ENCODE measurements around the gene NFIC.
"Not testable (repeated sequence)": the region's sequence is repeated elsewhere in the genome, so short reads cannot be mapped to it uniquely, and the experiment has no call there.

NFIC gene

GRCh38 chr19:3506384-3507340, 140.3 kb downstream of the NFIC start:
- Histone ChIP-seq H3K4me3 (ENCODE audit: low read depth, low read length) (peak overlapping the region; percentile 94), H3K4me1 (ENCODE audit: control insufficient read depth, insufficient read depth, low read length) (no peaks in the 10 kb centered on the region), H3K9me3 (ENCODE audit: control insufficient read depth, insufficient read depth, low read length) (no peaks in the 10 kb centered on the region), H3K36me3 (ENCODE audit: control insufficient read depth, insufficient read depth, low read length) (peaks cover 6% of the 10 kb centered on the region), H3K9ac (ENCODE audit: low read depth, low read length) (peak overlapping the region; percentile 37), H3K27me3 (ENCODE audit: control insufficient read depth, insufficient read depth, low read length) (no peaks in the 10 kb centered on the region)

- Histone ChIP-seq H3K4me3 (ENCODE audit: low read depth, low read length) (peak overlapping the region; percentile 94), H3K9me3 (ENCODE audit: control insufficient read depth, insufficient read depth, low read length) (no peaks in the 10 kb centered on the region), H3K36me3 (ENCODE audit: control insufficient read depth, insufficient read depth, low read length) (peaks cover 6% of the 10 kb centered on the region), H3K9ac (ENCODE audit: low read depth, low read length) (no peak overlapping the region), H3K4me1 (ENCODE audit: control insufficient read depth, insufficient read depth, low read length) (no peaks in the 10 kb centered on the region), H3K27me3 (ENCODE audit: control insufficient read depth, insufficient read depth, low read length) (no peaks in the 10 kb centered on the region)
Observed at GRCh38 chr19:3507371-3508120, 141.2 kb downstream of the NFIC start.

GRCh38 chr19:3508121-3508661, 141.8 kb downstream of the NFIC start:
- H3K4me1 ChIP-seq (ENCODE audit: control insufficient read depth, insufficient read depth, low read length); H3K4me3 ChIP-seq (ENCODE audit: low read depth, low read length); H3K36me3 ChIP-seq (ENCODE audit: control insufficient read depth, insufficient read depth, low read length); H3K9me3 ChIP-seq (ENCODE audit: control insufficient read depth, insufficient read depth, low read length); H3K27me3 ChIP-seq (ENCODE audit: control insufficient read depth, insufficient read depth, low read length); H3K9ac ChIP-seq (ENCODE audit: low read depth, low read length): not testable (repeated sequence)

GRCh38 chr19:3508771-3509535, 142.6 kb downstream of the NFIC start:
- H3K4me3 ChIP-seq (ENCODE audit: low read depth, low read length): no peak overlapping the region
- no peaks in the 10 kb centered on the region for H3K27me3 ChIP-seq (ENCODE audit: control insufficient read depth, insufficient read depth, low read length)
- no peak overlapping the region for H3K9ac ChIP-seq (ENCODE audit: low read depth, low read length)
- no peaks in the 10 kb centered on the region for H3K9me3 ChIP-seq (ENCODE audit: control insufficient read depth, insufficient read depth, low read length)
- H3K36me3 ChIP-seq (ENCODE audit: control insufficient read depth, insufficient read depth, low read length): peaks cover 6% of the 10 kb centered on the region
- no peaks in the 10 kb centered on the region for H3K4me1 ChIP-seq (ENCODE audit: control insufficient read depth, insufficient read depth, low read length)

GRCh38 chr19:3509566-3509989, 143.2 kb downstream of the NFIC start:
- Histone ChIP-seq H3K36me3 (ENCODE audit: control insufficient read depth, insufficient read depth, low read length) (peaks cover 6% of the 10 kb centered on the region), H3K4me1 (ENCODE audit: control insufficient read depth, insufficient read depth, low read length) (peaks cover 2% of the 10 kb centered on the region), H3K27me3 (ENCODE audit: control insufficient read depth, insufficient read depth, low read length) (no peaks in the 10 kb centered on the region), H3K9ac (ENCODE audit: low read depth, low read length) (no peak overlapping the region), H3K9me3 (ENCODE audit: control insufficient read depth, insufficient read depth, low read length) (no peaks in the 10 kb centered on the region), H3K4me3 (ENCODE audit: low read depth, low read length) (no peak overlapping the region)

- no peaks in the 10 kb centered on the region for H3K9me3 ChIP-seq (ENCODE audit: control insufficient read depth, insufficient read depth, low read length)
- peaks cover 6% of the 10 kb centered on the region for H3K36me3 ChIP-seq (ENCODE audit: control insufficient read depth, insufficient read depth, low read length)
- H3K4me1 ChIP-seq (ENCODE audit: control insufficient read depth, insufficient read depth, low read length): peaks cover 3% of the 10 kb centered on the region
- no peak overlapping the region for H3K9ac ChIP-seq (ENCODE audit: low read depth, low read length)
- H3K27me3 ChIP-seq (ENCODE audit: control insufficient read depth, insufficient read depth, low read length): no peaks in the 10 kb centered on the region
- no peak overlapping the region for H3K4me3 ChIP-seq (ENCODE audit: low read depth, low read length)
Observed at GRCh38 chr19:3510727-3511126, 144.3 kb downstream of the NFIC start.

- peaks cover 6% of the 10 kb centered on the region for H3K36me3 ChIP-seq (ENCODE audit: control insufficient read depth, insufficient read depth, low read length)
- no peak overlapping the region for H3K9ac ChIP-seq (ENCODE audit: low read depth, low read length)
- H3K27me3 ChIP-seq (ENCODE audit: control insufficient read depth, insufficient read depth, low read length): no peaks in the 10 kb centered on the region
- no peaks in the 10 kb centered on the region for H3K9me3 ChIP-seq (ENCODE audit: control insufficient read depth, insufficient read depth, low read length)
- peaks cover 3% of the 10 kb centered on the region for H3K4me1 ChIP-seq (ENCODE audit: control insufficient read depth, insufficient read depth, low read length)
- H3K4me3 ChIP-seq (ENCODE audit: low read depth, low read length): no peak overlapping the region
Observed at GRCh38 chr19:3511506-3512251, 145.3 kb downstream of the NFIC start.

- H3K27me3 ChIP-seq (ENCODE audit: control insufficient read depth, insufficient read depth, low read length): no peaks in the 10 kb centered on the region
- H3K36me3 ChIP-seq (ENCODE audit: control insufficient read depth, insufficient read depth, low read length): peaks cover 6% of the 10 kb centered on the region
- peaks cover 3% of the 10 kb centered on the region for H3K4me1 ChIP-seq (ENCODE audit: control insufficient read depth, insufficient read depth, low read length)
- no peak overlapping the region for H3K4me3 ChIP-seq (ENCODE audit: low read depth, low read length)
- no peak overlapping the region for H3K9ac ChIP-seq (ENCODE audit: low read depth, low read length)
- no peaks in the 10 kb centered on the region for H3K9me3 ChIP-seq (ENCODE audit: control insufficient read depth, insufficient read depth, low read length)
Observed at GRCh38 chr19:3512562-3513228, 146.3 kb downstream of the NFIC start.

- Histone ChIP-seq H3K36me3 (ENCODE audit: control insufficient read depth, insufficient read depth, low read length) (peaks cover 6% of the 10 kb centered on the region), H3K27me3 (ENCODE audit: control insufficient read depth, insufficient read depth, low read length) (no peaks in the 10 kb centered on the region), H3K9me3 (ENCODE audit: control insufficient read depth, insufficient read depth, low read length) (no peaks in the 10 kb centered on the region), H3K4me1 (ENCODE audit: control insufficient read depth, insufficient read depth, low read length) (peaks cover 4% of the 10 kb centered on the region), H3K4me3 (ENCODE audit: low read depth, low read length) (no peak overlapping the region), H3K9ac (ENCODE audit: low read depth, low read length) (no peak overlapping the region)
Observed at GRCh38 chr19:3513229-3514140, 147.1 kb downstream of the NFIC start.

GRCh38 chr19:3514930-3515329, 148.5 kb downstream of the NFIC start:
- Histone ChIP-seq H3K9me3 (ENCODE audit: control insufficient read depth, insufficient read depth, low read length) (no peaks in the 10 kb centered on the region), H3K9ac (ENCODE audit: low read depth, low read length) (no peak overlapping the region), H3K36me3 (ENCODE audit: control insufficient read depth, insufficient read depth, low read length) (peaks cover 4% of the 10 kb centered on the region), H3K4me3 (ENCODE audit: low read depth, low read length) (no peak overlapping the region), H3K4me1 (ENCODE audit: control insufficient read depth, insufficient read depth, low read length) (peaks cover 8% of the 10 kb centered on the region), H3K27me3 (ENCODE audit: control insufficient read depth, insufficient read depth, low read length) (no peaks in the 10 kb centered on the region)

Measured in iPS-15b (cell line).